Vagina (tissue), 2 donors: Measurements from ENCODE around the gene AFAP1. TPM values are rescaled to one million over a fixed set of nuclear protein-coding genes. Genes with fewer than 3 reads are reported as not detected.

ENCODE experiments used
- DNase-seq, 2 donors: peaks; one replicate each; pipeline ENCODE4 v3.0.0-alpha.2; 2017; ENCODE audit errors: extremely low spot score in 2 of 2
- H3K27ac ChIP-seq: fragments of 200-600 bp; sonication (generic); one replicate; pipeline ENCODE4 v1.5.1; 2019
- H3K27me3 ChIP-seq: fragments of 200-600 bp; sonication (generic); one replicate; pipeline ENCODE4 v1.5.1; 2019
- H3K36me3 ChIP-seq, 2 donors: fragments of 200-600 bp; sonication (generic); one replicate each; pipeline ENCODE4 v1.5.1; 2017 to 2019
- H3K4me1 ChIP-seq: fragments of 200-600 bp; sonication (generic); one replicate; pipeline ENCODE4 v1.5.1; 2019
- H3K4me3 ChIP-seq, 2 donors: fragments of 200-600 bp; sonication (generic); 1 replicate in 1 of 2; 2 replicates in 1 of 2; pipeline ENCODE4 v1.5.1; 2016 to 2019
- H3K9me3 ChIP-seq: fragments of 200-600 bp; sonication (generic); one replicate; pipeline ENCODE4 v1.5.1; 2019
- CTCF ChIP-seq, 3 experiments: fragments of 450-650 bp in 2 of 3; fragments of 200-600 bp in 1 of 3; sonication (generic) in 1 of 3; IDR thresholded peaks; one replicate each; pipeline ENCODE4 v1.5.1; 2017 to 2019; ENCODE audit warnings: antibody characterized with exemption in 3 of 3, mild to moderate bottlenecking in 2 of 3, moderate library complexity in 2 of 3
- POLR2A ChIP-seq, 2 donors: fragments of 450-650 bp; IDR thresholded peaks; one replicate each; pipeline ENCODE4 v1.6.1; 2017; ENCODE audit warnings: antibody characterized with exemption in 2 of 2, mild to moderate bottlenecking in 2 of 2, moderate library complexity in 2 of 2
- POLR2AphosphoS5 ChIP-seq, 2 donors: sonication (generic); formaldehyde crosslinking; IDR thresholded peaks; one replicate each; pipeline ENCODE4 v1.9.0; 2017; ENCODE audit warnings: antibody characterized with exemption in 2 of 2, mild to moderate bottlenecking in 2 of 2, low read depth in 1 of 2; ENCODE audit not compliant: insufficient read depth in 1 of 2
- intact Hi-C: fragments of 100-400 bp; cut with DNase I; formaldehyde crosslinking; loops from one replicate; pipeline ENCODE4 v1.15.1; 2023
- total RNA-seq: library from RNA; depleted of rRNA; stranded (reverse); fragments of >200 nt; gene quantifications from one replicate; pipeline ENCODE4 v1.2.3, GENCODE V29; 2016

Gene AFAP1
- total RNA-seq, 1 donor from 2014 or later: 20.4 TPM

GRCh38 chr4:7818399-7818911 lies 121.2 kb downstream of the AFAP1 start:
- intact Hi-C loops: no loop called here
- no peak overlapping the region for H3K27ac ChIP-seq
- no peaks in the 10 kb centered on the region for H3K9me3 ChIP-seq
- TF ChIP-seq CTCF (IDR thresholded peaks at IDR 0.05) (no peak), POLR2AphosphoS5 (IDR thresholded peaks at IDR 0.05; ENCODE audit: insufficient read depth in 1 of 2, low read depth in 1 of 2) (no peak), POLR2A (IDR thresholded peaks at IDR 0.05) (no peak)
- H3K36me3 ChIP-seq: peaks cover 0 to 13% of the 10 kb centered on the region in 2 donors
- H3K4me3 ChIP-seq: no peak overlapping the region
- peaks cover 19% of the 10 kb centered on the region for H3K4me1 ChIP-seq
- no peak for DNase-seq
- no peaks in the 10 kb centered on the region for H3K27me3 ChIP-seq

GRCh38 chr4:7817877-7818398 lies 121.7 kb downstream of the AFAP1 start:
- DNase-seq: no peak
- H3K4me1 ChIP-seq: peaks cover 14% of the 10 kb centered on the region
- no peak overlapping the region for H3K27ac ChIP-seq
- no peak for TF ChIP-seq POLR2AphosphoS5 (IDR thresholded peaks at IDR 0.05; ENCODE audit: insufficient read depth in 1 of 2, low read depth in 1 of 2)
- TF ChIP-seq CTCF (IDR thresholded peaks at IDR 0.05): no peak
- TF ChIP-seq POLR2A (IDR thresholded peaks at IDR 0.05): no peak
- intact Hi-C loops: no loop called here
- no peaks in the 10 kb centered on the region for H3K27me3 ChIP-seq
- no peaks in the 10 kb centered on the region for H3K9me3 ChIP-seq
- no peak overlapping the region for H3K4me3 ChIP-seq
- peaks cover 0 to 13% of the 10 kb centered on the region in 2 donors for H3K36me3 ChIP-seq

GRCh38 chr4:7816771-7817170 lies 122.9 kb downstream of the AFAP1 start:
- H3K36me3 ChIP-seq: peaks cover 0 to 13% of the 10 kb centered on the region in 2 donors
- H3K4me3 ChIP-seq: no peak overlapping the region
- no peaks in the 10 kb centered on the region for H3K27me3 ChIP-seq
- H3K4me1 ChIP-seq: peaks cover 11% of the 10 kb centered on the region
- DNase-seq: no peak
- H3K27ac ChIP-seq: no peak overlapping the region
- H3K9me3 ChIP-seq: no peaks in the 10 kb centered on the region
- intact Hi-C loops: no loop called here
- TF ChIP-seq POLR2AphosphoS5 (IDR thresholded peaks at IDR 0.05; ENCODE audit: insufficient read depth in 1 of 2, low read depth in 1 of 2) (no peak), CTCF (IDR thresholded peaks at IDR 0.05) (no peak), POLR2A (IDR thresholded peaks at IDR 0.05) (no peak)

GRCh38 chr4:7815981-7816380 lies 123.7 kb downstream of the AFAP1 start:
- Histone ChIP-seq H3K27me3 (no peaks in the 10 kb centered on the region), H3K4me1 (peaks cover 7% of the 10 kb centered on the region), H3K36me3 (peaks cover 0 to 13% of the 10 kb centered on the region in 2 donors), H3K4me3 (no peak overlapping the region), H3K9me3 (no peaks in the 10 kb centered on the region), H3K27ac (no peak overlapping the region)
- intact Hi-C loops: no loop called here
- DNase-seq: no peak
- TF ChIP-seq POLR2AphosphoS5 (IDR thresholded peaks at IDR 0.05; ENCODE audit: insufficient read depth in 1 of 2, low read depth in 1 of 2) (no peak), CTCF (IDR thresholded peaks at IDR 0.05) (no peak), POLR2A (IDR thresholded peaks at IDR 0.05) (no peak)

- no peak for DNase-seq
- H3K4me3 ChIP-seq: no peak overlapping the region
- no peak overlapping the region for H3K27ac ChIP-seq
- TF ChIP-seq POLR2AphosphoS5 (IDR thresholded peaks at IDR 0.05; ENCODE audit: insufficient read depth in 1 of 2, low read depth in 1 of 2) (no peak), CTCF (IDR thresholded peaks at IDR 0.05) (no peak), POLR2A (IDR thresholded peaks at IDR 0.05) (no peak)
- H3K36me3 ChIP-seq: peaks cover 0 to 13% of the 10 kb centered on the region in 2 donors
- H3K9me3 ChIP-seq: no peaks in the 10 kb centered on the region
- intact Hi-C loops: no loop called here
- peaks cover 3% of the 10 kb centered on the region for H3K4me1 ChIP-seq
- no peaks in the 10 kb centered on the region for H3K27me3 ChIP-seq
These were observed 124.1 kb downstream of the AFAP1 start for GRCh38 chr4:7815562-7815961.
